Activated B cell treated with CpG ODN at 0.5 μM for 24 hours (primary cell): ENCODE data around the gene TTC19. TPM values are rescaled to one million over a fixed set of nuclear protein-coding genes. Genes with fewer than 3 reads are reported as not detected.

Experiments used
- ATAC-seq: fragments of 200-7000 bp; cut with Tn5 transposase; one replicate; pipeline ENCODE4 v1.10.0; 2021; ENCODE audit warnings: low read depth, mild to moderate bottlenecking, moderate library complexity
- CTCF ChIA-PET: fragments of 350-600 bp; sonication (Branson Sonifier 250); formaldehyde crosslinking; loops from one replicate; lab custom pipeline; 2021; ENCODE audit warnings: antibody characterized with exemption; lab: Charles Lee
- POLR2A ChIA-PET: fragments of 350-600 bp; sonication (Branson Sonifier 250); formaldehyde crosslinking; loops from one replicate; lab custom pipeline; 2021; ENCODE audit warnings: antibody characterized with exemption; lab: Charles Lee
- DNase-seq: peaks from one replicate; pipeline ENCODE4 v3.0.0; 2022
- H3K27ac Mint-ChIP-seq: one replicate; pipeline ENCODE4 v1.8.0; 2020; ENCODE audit warnings: mixed read lengths
- H3K27me3 Mint-ChIP-seq: one replicate; pipeline ENCODE4 v1.8.0; 2021; ENCODE audit warnings: mixed read lengths
- H3K36me3 Mint-ChIP-seq: one replicate; pipeline ENCODE4 v1.8.0; 2021; ENCODE audit warnings: low read depth, mixed read lengths
- H3K4me1 Mint-ChIP-seq: one replicate; pipeline ENCODE4 v1.8.0; 2021; ENCODE audit warnings: mixed read lengths
- H3K4me3 Mint-ChIP-seq: one replicate; pipeline ENCODE4 v1.8.0; 2020; ENCODE audit warnings: mild to moderate bottlenecking, mixed read lengths
- H3K9me3 Mint-ChIP-seq: one replicate; pipeline ENCODE4 v1.8.0; 2020; ENCODE audit warnings: mixed read lengths
- intact Hi-C: fragments of 100-400 bp; cut with micrococcal nuclease; formaldehyde crosslinking; loops from one replicate; pipeline ENCODE4 v1.15.1; 2024
- total RNA-seq: library from RNA; stranded (reverse); gene quantifications from 2 replicates; pipeline ENCODE4 v1.2.3, GENCODE V29; 2022
- TF ChIP-seq, protein P1 (sequence below): fragments of 200-600 bp; IDR thresholded peaks from one replicate; pipeline ENCODE4 v1.8.0; 2022; ENCODE audit warnings: antibody characterized with exemption, mild to moderate bottlenecking

Gene TTC19
- total RNA-seq, 1 donor from 2014 or later = 34.2 TPM

- Mint-ChIP-seq H3K36me3 (no peaks in the 10 kb centered on the region), H3K27me3 (peaks cover 19% of the 10 kb centered on the region), H3K4me1 (peaks cover 17% of the 10 kb centered on the region), H3K27ac (no peak overlapping the region), H3K9me3 (no peaks in the 10 kb centered on the region), H3K4me3 (no peak overlapping the region)
- ChIA-PET CTCF (no interaction called here), POLR2A (interaction anchor here (0.5 kb wide), 1 partner anchor 35 kb away, joined by 4 read pairs; no protein-coding TSS in a partner anchor)
- DNase-seq (no peak), ATAC-seq (no peak)
- intact Hi-C loops = no loop called here
- TF ChIP-seq, protein P1, sequence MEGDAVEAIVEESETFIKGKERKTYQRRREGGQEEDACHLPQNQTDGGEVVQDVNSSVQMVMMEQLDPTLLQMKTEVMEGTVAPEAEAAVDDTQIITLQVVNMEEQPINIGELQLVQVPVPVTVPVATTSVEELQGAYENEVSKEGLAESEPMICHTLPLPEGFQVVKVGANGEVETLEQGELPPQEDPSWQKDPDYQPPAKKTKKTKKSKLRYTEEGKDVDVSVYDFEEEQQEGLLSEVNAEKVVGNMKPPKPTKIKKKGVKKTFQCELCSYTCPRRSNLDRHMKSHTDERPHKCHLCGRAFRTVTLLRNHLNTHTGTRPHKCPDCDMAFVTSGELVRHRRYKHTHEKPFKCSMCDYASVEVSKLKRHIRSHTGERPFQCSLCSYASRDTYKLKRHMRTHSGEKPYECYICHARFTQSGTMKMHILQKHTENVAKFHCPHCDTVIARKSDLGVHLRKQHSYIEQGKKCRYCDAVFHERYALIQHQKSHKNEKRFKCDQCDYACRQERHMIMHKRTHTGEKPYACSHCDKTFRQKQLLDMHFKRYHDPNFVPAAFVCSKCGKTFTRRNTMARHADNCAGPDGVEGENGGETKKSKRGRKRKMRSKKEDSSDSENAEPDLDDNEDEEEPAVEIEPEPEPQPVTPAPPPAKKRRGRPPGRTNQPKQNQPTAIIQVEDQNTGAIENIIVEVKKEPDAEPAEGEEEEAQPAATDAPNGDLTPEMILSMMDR = no peak
These were observed 35.9 kb upstream of the TTC19 start for GRCh38 chr17:15963670-15964110.

DNA sequence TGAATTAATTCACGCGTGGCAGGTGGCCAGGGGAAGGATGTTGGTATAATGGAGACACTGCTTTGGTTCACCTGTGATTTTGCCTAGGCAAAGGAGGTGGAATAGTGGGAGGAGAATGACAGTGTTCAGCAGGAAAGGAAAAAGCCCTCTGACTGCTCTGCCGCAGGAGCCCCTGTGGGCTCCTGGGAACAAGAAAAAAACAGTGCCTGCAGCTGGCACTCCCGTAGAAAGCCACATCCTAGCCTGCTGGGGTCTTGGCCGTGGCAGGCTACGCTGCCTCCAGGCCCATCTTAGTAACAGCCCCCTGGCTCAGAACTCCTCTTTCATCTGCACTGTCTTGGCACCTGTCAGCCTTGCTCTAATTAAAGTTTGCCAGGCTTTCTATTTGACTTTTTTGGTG, 34.1 kb upstream of the TTC19 start:
- no peak for ATAC-seq

DNA sequence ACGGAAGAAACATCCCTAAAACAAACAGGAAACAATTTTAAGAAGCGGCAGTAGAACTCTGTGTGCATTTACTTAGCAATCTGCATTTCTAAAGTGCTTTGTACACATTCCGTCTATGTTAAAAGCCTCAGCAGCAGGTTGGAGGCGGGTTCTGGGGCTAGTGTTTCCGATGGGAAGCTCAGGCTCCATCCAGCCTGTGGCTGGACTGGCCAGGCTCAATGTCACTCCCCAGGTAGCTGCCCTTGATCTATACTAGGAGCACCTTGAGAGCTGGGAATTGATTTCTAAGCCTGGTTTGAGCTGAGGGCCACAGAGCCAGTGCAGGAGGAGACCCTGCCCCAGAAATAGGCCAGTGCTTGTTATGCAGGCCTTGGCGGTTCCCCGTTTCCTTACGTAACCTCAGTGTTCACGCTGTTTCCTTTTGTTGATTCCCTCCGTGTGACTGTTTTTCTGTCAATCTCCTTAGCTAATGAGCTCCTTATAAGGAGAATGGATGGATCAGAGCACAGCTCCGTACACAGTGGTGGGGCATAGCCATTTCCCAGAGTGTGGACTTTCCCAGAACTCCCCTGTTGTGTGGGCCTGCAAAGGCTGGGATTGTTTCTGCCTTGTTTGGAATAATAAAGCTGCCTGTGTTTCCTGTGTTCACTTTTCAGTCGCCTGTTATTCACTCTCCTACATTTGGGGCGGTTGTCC, 33.3 kb upstream of the TTC19 start:
- Mint-ChIP-seq H3K36me3 (no peaks in the 10 kb centered on the region), H3K27me3 (peaks cover 24% of the 10 kb centered on the region), H3K9me3 (no peaks in the 10 kb centered on the region), H3K4me1 (peaks cover 11% of the 10 kb centered on the region), H3K4me3 (no peak overlapping the region), H3K27ac (no peak overlapping the region)
- intact Hi-C loops = no loop called here
- CTCF ChIA-PET = no interaction called here
- DNase-seq (no peak), ATAC-seq (no peak)
- POLR2A ChIA-PET = no interaction called here
- TF ChIP-seq, protein P1 = no peak

More for the DNA sequence above, 34.1 kb upstream of the TTC19 start:
- Mint-ChIP-seq H3K36me3 (no peaks in the 10 kb centered on the region), H3K4me1 (peaks cover 11% of the 10 kb centered on the region), H3K4me3 (no peak overlapping the region), H3K27ac (no peak overlapping the region), H3K9me3 (no peaks in the 10 kb centered on the region), H3K27me3 (peaks cover 24% of the 10 kb centered on the region)
- DNase-seq = no peak
- ChIA-PET POLR2A (no interaction called here), CTCF (no interaction called here)
- TF ChIP-seq, protein P1 = no peak
- intact Hi-C loops = no loop called here

DNA sequence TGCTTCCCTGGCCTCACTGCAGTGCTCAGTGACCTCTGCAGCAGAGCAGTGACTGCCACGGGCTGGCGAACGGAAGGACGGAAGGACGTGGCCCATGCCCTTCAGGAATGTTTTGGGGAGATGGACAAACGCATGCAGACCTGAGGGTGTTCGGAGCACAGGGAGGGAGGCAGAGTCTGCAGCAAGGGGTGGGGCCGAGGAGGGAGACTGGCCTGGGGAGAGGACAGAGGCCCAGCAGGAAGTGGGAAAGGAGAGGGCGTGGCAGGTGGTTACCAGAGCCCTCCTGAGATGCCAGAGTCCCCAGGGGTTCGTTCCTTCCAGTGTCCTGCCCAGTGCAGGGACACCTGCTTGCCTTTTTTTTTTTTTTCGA, 32.8 kb upstream of the TTC19 start:
- H3K27me3 Mint-ChIP-seq = peaks cover 24% of the 10 kb centered on the region
- TF ChIP-seq, protein P1 = no peak
- intact Hi-C loops = no loop called here
- no peaks in the 10 kb centered on the region for H3K9me3 Mint-ChIP-seq
- H3K36me3 Mint-ChIP-seq = no peaks in the 10 kb centered on the region
- no peak for ATAC-seq
- H3K27ac Mint-ChIP-seq = no peak overlapping the region
- no peak for DNase-seq
- ChIA-PET POLR2A (no interaction called here), CTCF (no interaction called here)
- no peak overlapping the region for H3K4me3 Mint-ChIP-seq
- H3K4me1 Mint-ChIP-seq = peaks cover 11% of the 10 kb centered on the region

GRCh38 chr17:15967706-15968399, 31.8 kb upstream of the TTC19 start:
- no peak overlapping the region for H3K4me3 Mint-ChIP-seq
- ChIA-PET POLR2A (no interaction called here), CTCF (no interaction called here)
- intact Hi-C loops = no loop called here
- H3K36me3 Mint-ChIP-seq = no peaks in the 10 kb centered on the region
- H3K27ac Mint-ChIP-seq = no peak overlapping the region
- H3K9me3 Mint-ChIP-seq = no peaks in the 10 kb centered on the region
- DNase-seq (no peak), ATAC-seq (no peak)
- TF ChIP-seq, protein P1 = no peak
- peaks cover 24% of the 10 kb centered on the region for H3K27me3 Mint-ChIP-seq
- H3K4me1 Mint-ChIP-seq = peaks cover 11% of the 10 kb centered on the region
